OCI-LY1 (cell line): ENCODE measurements around the gene MACF1.
"Not testable (repeated sequence)": the region's sequence is repeated elsewhere in the genome, so short reads cannot be mapped to it uniquely, and the experiment has no call there.

Experiments used
- H2AFZ ChIP-seq: fragments of 200-600 bp; sonication (generic), shearing (Covaris generic); 2 replicates; pipeline ENCODE4 v1.6.0; 2014; ENCODE audit warnings: antibody characterized with exemption, mild to moderate bottlenecking, low read length
- H3F3A ChIP-seq: fragments of 200-600 bp; sonication (generic), shearing (Covaris generic); 2 replicates; pipeline ENCODE4 v1.6.0; 2014; ENCODE audit warnings: mild to moderate bottlenecking, antibody characterized with exemption, low read length, moderate library complexity; ENCODE audit not compliant: insufficient read depth
- H3K27ac ChIP-seq: fragments of 200-600 bp; sonication (generic); 2 replicates; pipeline ENCODE4 v1.5.1; 2014; ENCODE audit warnings: low read length, mixed run types, mild to moderate bottlenecking, low read depth; ENCODE audit not compliant: poor library complexity, severe bottlenecking
- H3K27me3 ChIP-seq: fragments of 200-600 bp; sonication (generic); 2 replicates; pipeline ENCODE4 v1.6.0; 2014; ENCODE audit warnings: antibody characterized with exemption, mild to moderate bottlenecking, low read length, moderate library complexity; ENCODE audit not compliant: insufficient read depth
- H3K36me3 ChIP-seq: fragments of 200-600 bp; sonication (generic); 2 replicates; pipeline ENCODE4 v1.6.1; 2014; ENCODE audit warnings: mild to moderate bottlenecking, antibody characterized with exemption, low read length, moderate library complexity, mixed read lengths; ENCODE audit not compliant: insufficient read depth
- H3K4me1 ChIP-seq: fragments of 200-600 bp; sonication (generic); 2 replicates; pipeline ENCODE4 v1.5.1; 2014; ENCODE audit warnings: mild to moderate bottlenecking, low read length, moderate library complexity; ENCODE audit not compliant: insufficient read depth, severe bottlenecking
- H3K4me2 ChIP-seq: fragments of 200-600 bp; sonication (generic), shearing (Covaris generic); 2 replicates; pipeline ENCODE4 v1.6.1; 2014; ENCODE audit warnings: low read length
- H3K4me3 ChIP-seq: fragments of 200-600 bp; sonication (generic); 2 replicates; pipeline ENCODE4 v1.5.1; 2014; ENCODE audit warnings: low read length, low read depth, mild to moderate bottlenecking, mixed read lengths; ENCODE audit not compliant: poor library complexity, severe bottlenecking
- H3K79me2 ChIP-seq: fragments of 200-600 bp; shearing (Covaris generic); 2 replicates; pipeline ENCODE4 v1.6.1; 2016; ENCODE audit warnings: mixed run types, low read length, mixed read lengths; ENCODE audit not compliant: insufficient read depth
- H3K9ac ChIP-seq: fragments of 200-600 bp; sonication (generic), shearing (Covaris generic); 2 replicates; pipeline ENCODE4 v1.6.1; 2014; ENCODE audit warnings: mild to moderate bottlenecking, low read length, mixed read lengths
- H3K9me2 ChIP-seq: fragments of 200-600 bp; sonication (generic), shearing (Covaris generic); 2 replicates; pipeline ENCODE4 v1.6.1; 2014; ENCODE audit warnings: low read depth, mild to moderate bottlenecking, low read length, mixed read lengths
- H3K9me3 ChIP-seq: fragments of 200-600 bp; shearing (Covaris generic); 2 replicates; pipeline ENCODE4 v1.6.1; 2014; ENCODE audit warnings: low read length, mixed read lengths
- H4K20me1 ChIP-seq: fragments of 200-600 bp; sonication (generic), shearing (Covaris generic); 2 replicates; pipeline ENCODE4 v1.6.0; 2016; ENCODE audit warnings: mild to moderate bottlenecking, low read length; ENCODE audit not compliant: insufficient read depth
- CTCF ChIP-seq: fragments of 200-600 bp; sonication (generic), shearing (Covaris generic); IDR thresholded peaks from 2 replicates; pipeline ENCODE4 v1.5.1; 2017; ENCODE audit warnings: mild to moderate bottlenecking, antibody characterized with exemption, low read length, moderate library complexity, mixed read lengths
- EZH2 ChIP-seq: fragments of 200-600 bp; sonication (generic), shearing (Covaris generic); IDR thresholded peaks from 2 replicates; pipeline ENCODE4 v1.8.0; 2017; ENCODE audit warnings: borderline replicate concordance, mixed run types, mild to moderate bottlenecking, antibody characterized with exemption, low read length, moderate library complexity, mixed read lengths

The MACF1 gene

GRCh38 chr1:39441797-39442196, 237.3 kb downstream of the MACF1 start:
- no peak overlapping the region for H3K9ac ChIP-seq
- no peak overlapping the region for H3K4me2 ChIP-seq
- H3K9me3 ChIP-seq, result no peaks in the 10 kb centered on the region
- peaks cover 79% of the 10 kb centered on the region for H3K36me3 ChIP-seq
- H4K20me1 ChIP-seq, result no peaks in the 10 kb centered on the region
- H3K4me1 ChIP-seq, result no peaks in the 10 kb centered on the region
- no peak overlapping the region for H3K27ac ChIP-seq
- no peak overlapping the region for H3K4me3 ChIP-seq
- H3K27me3 ChIP-seq, result no peaks in the 10 kb centered on the region
- H3F3A ChIP-seq, result no peaks in the 10 kb centered on the region
- no peak overlapping the region for H2AFZ ChIP-seq
- no peak for TF ChIP-seq CTCF
- no peak for TF ChIP-seq EZH2
- no peaks in the 10 kb centered on the region for H3K9me2 ChIP-seq
- H3K79me2 ChIP-seq, result no peaks in the 10 kb centered on the region

- Histone ChIP-seq H4K20me1 (no peaks in the 10 kb centered on the region), H3K9me3 (no peaks in the 10 kb centered on the region), H3K9me2 (no peaks in the 10 kb centered on the region), H3K27ac (no peak overlapping the region), H3K4me1 (no peaks in the 10 kb centered on the region), H3K9ac (no peak overlapping the region), H2AFZ (no peak overlapping the region), H3K4me3 (no peak overlapping the region), H3K4me2 (no peak overlapping the region), H3K36me3 (peaks cover 90% of the 10 kb centered on the region), H3F3A (no peaks in the 10 kb centered on the region), H3K79me2 (no peaks in the 10 kb centered on the region), H3K27me3 (no peaks in the 10 kb centered on the region)
- TF ChIP-seq EZH2, result no peak
- no peak for TF ChIP-seq CTCF
These were observed 241.1 kb downstream of the MACF1 start for GRCh38 chr1:39445573-39445972.

- no peaks in the 10 kb centered on the region for H3K4me1 ChIP-seq
- H3K9me3 ChIP-seq, result no peaks in the 10 kb centered on the region
- H3K4me2 ChIP-seq, result no peak overlapping the region
- H3K27me3 ChIP-seq, result no peaks in the 10 kb centered on the region
- H3F3A ChIP-seq, result no peaks in the 10 kb centered on the region
- no peak overlapping the region for H3K9ac ChIP-seq
- no peak for TF ChIP-seq CTCF
- no peak for TF ChIP-seq EZH2
- H4K20me1 ChIP-seq, result no peaks in the 10 kb centered on the region
- no peak overlapping the region for H2AFZ ChIP-seq
- H3K4me3 ChIP-seq, result no peak overlapping the region
- H3K9me2 ChIP-seq, result no peaks in the 10 kb centered on the region
- H3K79me2 ChIP-seq, result no peaks in the 10 kb centered on the region
- peaks cover 89% of the 10 kb centered on the region for H3K36me3 ChIP-seq
- no peak overlapping the region for H3K27ac ChIP-seq
These were observed 242.6 kb downstream of the MACF1 start for GRCh38 chr1:39446986-39447567.

- H3K9me3 ChIP-seq, H3K4me1 ChIP-seq, H3K9me2 ChIP-seq, H3K27me3 ChIP-seq, H3K4me3 ChIP-seq, H3K27ac ChIP-seq, H2AFZ ChIP-seq, H3F3A ChIP-seq, H3K9ac ChIP-seq, H3K79me2 ChIP-seq, H4K20me1 ChIP-seq, H3K4me2 ChIP-seq: not testable (repeated sequence)
- peaks cover 93% of the 10 kb centered on the region for H3K36me3 ChIP-seq
These were observed 245.5 kb downstream of the MACF1 start for GRCh38 chr1:39450041-39450440.
